GM18873 (cell line): ENCODE results near the gene PTPN14.

ENCODE experiments used
- ATAC-seq: cut with Tn5 transposase; IDR thresholded peaks from one replicate; pipeline ENCODE4 v1.9.1; 2021; ENCODE audit warnings: mild to moderate bottlenecking, moderate library complexity, moderate number of reproducible peaks; ENCODE audit not compliant: unreplicated experiment, low FRiP score

PTPN14 gene

DNA sequence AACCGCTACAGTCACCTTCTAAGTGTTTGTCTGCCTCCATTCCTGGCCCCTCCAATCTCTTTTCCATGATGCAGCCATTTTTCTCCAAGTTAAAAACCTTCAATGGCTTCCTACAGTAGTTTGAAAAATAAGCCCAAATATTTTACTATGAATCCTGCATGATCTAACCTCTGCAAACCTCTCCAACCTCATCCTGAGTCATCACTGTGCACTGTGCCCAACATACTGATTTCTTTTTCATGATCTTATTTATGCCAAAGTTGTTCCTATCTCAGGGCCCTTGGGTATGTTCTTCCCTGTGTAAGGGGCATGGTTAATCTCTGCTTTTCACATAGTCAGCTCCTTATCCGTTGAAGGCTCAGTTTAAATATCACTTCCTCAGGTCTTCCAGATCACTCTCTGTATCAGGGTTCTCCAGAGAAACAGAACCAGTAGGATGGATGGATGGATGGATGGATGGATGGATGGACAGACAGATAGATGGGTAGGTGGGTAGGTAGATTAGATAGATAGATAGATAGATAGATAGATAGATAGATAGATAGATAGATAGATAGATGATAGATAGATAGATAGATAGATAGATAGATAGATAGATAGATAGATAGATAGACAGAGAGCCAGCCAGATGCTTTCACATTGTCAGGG, 18.1 kb upstream of the PTPN14 start:
- ATAC-seq = no peak

DNA sequence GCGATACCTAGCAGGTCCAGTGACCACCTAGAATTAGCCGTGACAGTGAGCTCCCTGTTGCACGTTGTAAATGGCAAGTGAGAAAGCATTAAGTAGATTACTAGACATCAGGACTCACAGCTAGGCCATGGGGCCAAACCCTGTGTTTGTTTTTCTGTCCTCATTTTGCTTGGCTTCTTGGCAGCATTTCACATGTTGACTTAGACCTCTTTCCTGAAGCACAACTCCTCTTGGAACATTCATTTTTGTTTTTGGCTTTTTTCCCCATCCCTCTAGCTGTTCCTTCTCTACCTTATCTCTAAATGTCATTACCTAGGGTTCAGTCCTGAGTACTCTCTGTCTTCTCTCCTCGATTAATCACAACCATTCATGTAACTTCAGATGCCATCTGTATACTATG, 16.9 kb upstream of the PTPN14 start:
- ATAC-seq = no peak

DNA sequence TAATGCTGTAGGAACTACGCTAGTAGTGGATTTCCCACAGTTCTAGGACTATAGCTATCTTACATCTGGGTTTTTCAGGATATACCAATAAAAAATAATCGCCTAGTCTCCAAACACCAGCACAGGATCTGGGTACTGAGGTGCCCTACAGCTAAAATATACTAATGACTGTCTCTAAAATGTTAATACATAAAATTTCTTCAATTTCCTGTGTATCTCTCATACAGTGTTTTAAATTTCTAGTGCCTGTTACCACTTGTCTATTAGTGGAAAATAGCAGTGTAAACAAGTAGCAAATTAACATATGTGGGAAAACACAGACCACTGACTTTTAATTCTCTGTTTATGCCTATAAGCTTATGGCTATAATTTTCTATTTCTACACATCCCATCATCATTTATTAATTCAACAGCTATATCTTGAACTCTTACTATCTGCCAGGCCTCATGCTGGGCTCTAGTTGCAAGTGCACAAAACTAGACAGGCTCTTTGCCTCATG, 16.1 kb upstream of the PTPN14 start:
- ATAC-seq = no peak

DNA sequence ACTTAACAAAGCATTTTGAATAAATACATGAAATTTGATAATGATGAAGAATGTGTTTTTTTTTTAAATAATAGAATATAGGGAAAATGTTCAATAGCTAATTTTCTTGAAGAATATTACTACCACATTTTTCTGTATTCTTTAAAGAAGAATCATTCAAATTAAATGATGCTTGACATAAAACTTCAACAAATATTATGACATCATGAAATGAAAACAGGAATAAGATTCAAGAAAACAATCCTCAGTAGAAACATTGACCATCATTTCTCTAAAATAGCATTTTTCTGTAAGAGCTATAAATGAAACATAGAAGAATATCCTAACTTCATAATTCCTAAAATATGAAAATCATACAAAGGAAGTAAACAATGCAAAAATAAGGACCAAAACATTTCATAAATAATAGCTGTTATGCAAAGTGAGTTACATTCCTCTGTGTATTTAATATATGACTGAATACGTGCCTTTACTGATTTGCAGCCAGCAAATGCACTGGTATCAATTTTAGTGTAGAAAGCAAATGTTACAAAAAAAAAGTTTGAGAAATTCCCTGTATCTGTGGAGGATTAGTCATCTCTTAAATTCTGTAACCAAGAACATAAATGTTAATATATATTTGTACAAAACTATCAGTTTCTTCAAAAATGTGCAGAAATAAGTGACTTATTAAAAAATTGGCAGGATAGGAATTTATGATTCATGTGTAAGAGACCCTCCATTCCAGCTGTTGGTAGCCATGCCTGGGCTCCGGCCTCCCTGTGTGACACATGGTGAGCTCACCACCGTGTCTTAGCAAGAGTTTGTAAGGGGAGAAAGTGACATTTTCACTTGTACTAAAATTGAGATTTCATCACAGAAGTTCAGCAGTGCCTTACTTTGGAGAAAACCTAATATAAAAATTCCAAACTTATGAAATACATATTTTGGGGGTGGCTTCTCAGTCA, 15.0 kb upstream of the PTPN14 start:
- ATAC-seq = no peak

DNA sequence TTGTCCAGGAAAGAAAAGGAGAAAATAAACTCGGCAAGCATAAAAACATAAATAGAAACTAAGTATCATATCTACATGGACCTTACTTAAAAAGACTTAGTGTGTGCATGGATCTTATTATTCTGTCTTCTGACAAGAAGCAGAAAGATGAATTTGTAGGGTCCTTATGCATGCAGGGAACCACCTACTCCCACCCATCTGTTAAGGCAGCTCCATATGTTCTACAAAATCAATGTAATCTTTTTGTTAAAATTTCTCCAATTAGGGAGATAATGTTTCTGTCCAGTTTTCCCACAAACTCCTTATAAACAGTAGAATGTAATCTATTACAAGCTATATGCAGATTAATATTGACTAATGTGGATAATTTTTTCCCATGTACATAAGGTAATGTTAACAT, 13.9 kb upstream of the PTPN14 start:
- ATAC-seq = no peak

DNA sequence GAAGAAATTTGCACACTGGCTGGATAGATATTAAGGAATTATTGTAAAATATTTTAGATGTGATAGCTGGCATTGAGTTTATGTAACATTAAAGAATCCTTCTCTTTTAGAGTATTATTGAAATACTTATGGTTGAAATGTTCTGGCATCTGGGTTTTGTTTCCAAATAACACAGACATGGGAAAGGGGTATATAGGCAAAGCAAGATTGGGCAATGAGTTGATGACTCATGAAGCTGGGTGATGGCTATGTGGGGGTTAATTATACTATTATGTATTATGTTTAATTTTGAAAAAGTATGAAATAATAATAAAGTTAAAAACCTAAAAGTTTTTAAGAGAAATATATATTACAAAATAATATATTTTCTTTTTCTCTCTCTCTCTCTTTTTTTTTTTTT, 12.5 kb upstream of the PTPN14 start:
- ATAC-seq = no peak

DNA sequence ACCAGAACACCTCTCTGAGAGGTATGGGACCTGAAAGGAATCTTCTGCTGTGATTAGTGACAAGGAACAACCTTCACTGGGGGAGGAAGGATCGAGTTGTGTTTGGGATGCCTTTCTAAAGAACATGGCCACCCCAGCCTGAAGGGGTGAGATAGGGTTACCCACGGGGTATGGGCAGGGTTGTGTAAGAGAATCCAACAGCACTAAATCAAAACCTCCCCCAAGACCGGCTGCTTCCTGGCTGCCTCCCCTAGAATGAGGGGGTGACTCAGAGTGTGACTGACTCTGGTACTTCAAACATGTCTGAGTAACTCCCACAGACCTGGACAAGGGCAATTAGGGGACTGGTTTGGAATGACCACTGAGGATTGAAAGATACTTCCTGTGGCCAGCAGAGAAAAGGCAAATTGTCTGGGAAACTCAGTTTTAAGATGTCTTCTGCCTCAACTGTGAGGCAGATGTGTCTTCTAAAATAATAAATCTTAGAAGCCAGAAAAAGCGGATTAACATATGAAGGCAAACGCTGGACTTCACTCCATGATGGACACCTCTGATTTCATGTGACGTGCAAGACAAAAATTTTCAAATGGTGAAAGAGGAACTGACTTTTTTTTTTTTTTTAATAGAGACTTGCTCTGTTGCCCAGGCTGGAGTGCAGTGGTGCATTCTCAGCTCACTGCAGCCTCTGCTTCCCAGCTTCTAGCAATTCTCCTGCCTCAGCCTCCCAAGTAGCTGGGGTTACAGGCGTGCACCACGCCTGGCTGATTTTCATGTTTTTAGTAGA, 6.7 kb upstream of the PTPN14 start:
- ATAC-seq = no peak

DNA sequence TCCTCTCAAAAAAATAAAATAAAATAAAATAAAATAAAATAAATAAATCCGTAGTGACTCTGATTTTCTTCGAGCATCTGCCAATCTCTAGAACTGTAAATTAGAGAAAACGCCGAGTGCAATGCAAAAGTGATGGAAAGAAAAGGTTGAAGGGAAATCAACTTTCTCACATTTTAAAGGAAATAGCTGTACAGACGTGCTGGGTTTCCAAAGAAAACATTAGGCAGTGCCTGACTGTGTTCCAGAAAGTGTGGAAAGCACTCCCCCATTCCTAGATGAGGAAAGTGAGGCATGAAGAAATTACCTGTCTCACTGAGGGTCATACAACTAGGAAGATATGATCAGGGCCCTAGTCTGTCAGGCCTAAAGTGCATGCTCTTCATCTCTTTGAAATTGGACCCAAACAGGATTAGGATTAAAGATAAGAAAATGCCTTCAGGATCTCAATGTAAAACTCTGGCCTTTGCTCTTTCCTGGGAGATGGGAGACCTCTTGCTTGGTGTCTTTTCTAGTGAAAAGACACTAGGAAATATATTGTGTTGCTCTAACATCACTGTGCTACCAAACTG, 1.8 kb upstream of the PTPN14 start:
- ATAC-seq = no peak

DNA sequence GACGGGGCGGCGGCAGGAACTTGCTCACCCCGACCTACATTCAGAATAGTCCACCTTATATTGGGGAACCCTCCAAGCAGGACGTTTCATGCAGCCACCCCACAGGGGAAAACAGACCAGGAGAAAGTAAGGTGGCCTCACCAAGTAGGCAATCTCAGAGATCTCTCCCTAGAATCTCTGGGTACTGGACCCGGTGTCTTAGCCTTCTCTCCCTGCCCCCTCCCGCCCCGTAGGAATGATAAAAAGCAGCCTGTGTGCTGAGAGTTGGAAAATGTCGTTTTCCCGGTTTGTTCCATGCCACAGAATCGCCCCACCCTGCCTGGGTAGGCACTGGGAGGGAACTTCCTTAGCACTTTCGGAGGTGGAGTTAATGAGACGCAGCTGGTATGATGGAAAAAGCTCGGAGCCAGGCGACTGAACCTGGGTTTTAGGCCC, 789 bp upstream of the PTPN14 start:
- ATAC-seq = no peak

DNA sequence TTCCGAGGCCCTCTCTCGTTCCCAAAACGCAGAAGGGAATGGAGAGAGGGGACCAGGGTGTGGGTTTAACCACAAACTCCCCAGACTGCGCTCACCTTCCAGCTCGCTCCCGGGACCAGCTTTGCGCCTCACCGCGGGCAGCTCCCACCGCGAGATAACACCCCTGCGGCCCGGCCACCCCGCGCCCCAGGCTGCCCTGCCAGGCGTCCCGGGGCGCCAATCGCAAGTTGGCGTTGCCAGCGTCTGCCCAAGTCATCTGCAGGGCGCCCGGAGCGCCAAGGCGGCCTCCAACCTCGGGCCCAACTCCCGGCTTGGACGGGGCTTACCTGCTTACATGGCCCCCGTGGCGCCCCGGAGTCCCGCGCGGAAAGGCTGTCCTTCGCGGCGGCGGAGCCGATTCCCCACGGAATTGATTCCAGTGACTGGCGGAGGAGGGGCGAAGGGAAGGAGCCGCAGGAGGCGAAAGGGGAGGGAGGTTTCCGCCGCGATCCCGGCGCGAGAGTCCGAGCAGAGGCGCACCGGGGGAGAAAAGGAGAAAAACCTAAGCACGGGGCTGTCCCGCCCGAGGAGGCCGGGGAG, 456 bp downstream of the PTPN14 start:
- no peak for ATAC-seq

DNA sequence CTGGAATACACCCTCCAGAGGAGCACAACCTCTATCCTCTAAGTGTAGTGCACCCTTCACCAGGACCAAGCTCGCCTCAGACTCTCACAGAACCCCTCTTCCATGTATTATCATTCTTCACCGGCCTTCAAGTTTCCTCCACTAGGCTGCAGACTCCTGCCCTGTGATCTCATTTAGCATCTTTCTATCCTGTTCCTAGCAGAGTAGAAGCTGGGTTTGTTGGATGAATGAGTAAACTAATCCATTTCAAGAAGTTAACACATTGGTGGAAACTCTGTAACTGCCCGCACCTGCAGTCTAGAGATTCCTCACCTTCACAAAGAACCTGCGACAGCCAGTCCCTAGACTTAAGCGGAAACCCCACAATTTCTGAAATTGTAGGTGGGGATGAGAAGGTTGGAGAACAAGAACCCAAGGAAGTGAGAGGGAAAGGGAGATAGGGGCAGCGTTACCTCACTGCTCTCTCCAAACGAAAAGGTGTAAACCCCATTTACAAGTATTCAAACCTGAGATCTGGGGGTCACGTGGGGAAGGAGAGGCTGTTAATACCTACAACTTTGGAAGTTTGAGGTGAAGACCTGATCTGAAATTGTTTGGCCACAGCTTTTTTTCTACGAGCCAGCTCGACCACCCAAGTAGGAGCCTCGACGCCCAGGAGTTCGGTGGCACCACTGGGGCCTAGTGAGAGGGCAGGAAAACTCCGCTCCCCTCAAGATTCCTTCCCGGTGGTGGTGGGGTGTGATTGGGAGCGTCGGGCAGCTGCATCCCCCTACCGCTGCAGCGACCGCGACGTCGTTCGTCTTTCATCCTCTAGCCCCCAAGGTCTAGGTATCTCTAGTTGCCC, 1.2 kb downstream of the PTPN14 start:
- ATAC-seq = no peak

DNA sequence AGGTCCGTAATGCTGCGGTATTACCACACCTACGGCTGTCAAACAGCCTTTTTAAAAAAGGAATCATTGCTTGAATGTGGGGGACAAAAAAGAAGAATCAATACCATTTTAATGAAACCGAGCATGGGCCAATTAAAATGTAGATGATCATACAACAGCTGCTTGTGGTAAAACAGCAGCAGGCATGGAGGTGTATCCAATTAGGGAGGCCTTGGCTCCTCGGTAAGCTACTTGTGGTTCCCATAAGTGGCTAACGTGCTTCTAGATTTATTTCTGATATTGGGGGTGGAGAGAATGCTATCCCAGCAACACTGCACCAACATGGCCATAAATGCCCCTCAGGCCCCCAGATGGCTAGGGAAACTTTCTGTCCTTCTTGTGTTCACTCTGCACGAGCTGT, 1.8 kb downstream of the PTPN14 start:
- no peak for ATAC-seq

DNA sequence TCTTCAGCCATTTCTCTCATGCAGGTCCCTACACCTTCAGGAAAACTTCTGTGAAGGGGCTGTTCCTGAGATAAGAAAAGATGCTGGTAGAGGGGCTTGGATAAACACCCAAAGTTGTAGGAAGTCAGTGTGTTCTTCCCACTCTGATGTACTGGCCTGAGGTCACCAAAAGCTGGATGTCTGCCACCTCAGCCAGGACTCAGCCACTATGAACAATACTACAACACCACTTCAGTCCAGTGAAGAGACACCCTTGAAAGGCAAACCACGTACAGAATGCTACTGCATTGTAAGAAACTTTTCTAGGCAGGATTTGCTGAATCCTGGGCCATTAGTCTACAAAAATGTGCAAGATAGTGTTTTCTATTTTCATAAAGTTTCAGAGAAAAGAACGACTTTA, 2.4 kb downstream of the PTPN14 start:
- no peak for ATAC-seq

DNA sequence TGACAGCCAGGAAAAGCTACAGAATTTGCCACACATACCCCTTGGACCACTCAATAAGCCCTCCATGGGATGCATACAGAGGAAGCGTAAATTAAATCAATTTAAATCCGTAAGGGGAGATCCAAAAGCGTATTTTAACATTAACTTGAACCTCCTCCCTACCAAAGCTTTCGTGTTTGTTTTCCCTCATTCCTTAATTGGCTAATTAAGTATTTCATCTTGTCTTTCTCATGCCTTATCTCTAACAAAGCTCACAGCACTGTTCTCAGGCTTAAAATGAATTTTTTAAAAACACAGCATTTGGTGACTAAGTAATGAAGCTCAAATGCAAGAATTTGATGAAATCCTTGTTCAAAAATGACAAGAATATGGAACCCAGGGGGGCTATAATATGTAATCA, 3.1 kb downstream of the PTPN14 start:
- no peak for ATAC-seq

DNA sequence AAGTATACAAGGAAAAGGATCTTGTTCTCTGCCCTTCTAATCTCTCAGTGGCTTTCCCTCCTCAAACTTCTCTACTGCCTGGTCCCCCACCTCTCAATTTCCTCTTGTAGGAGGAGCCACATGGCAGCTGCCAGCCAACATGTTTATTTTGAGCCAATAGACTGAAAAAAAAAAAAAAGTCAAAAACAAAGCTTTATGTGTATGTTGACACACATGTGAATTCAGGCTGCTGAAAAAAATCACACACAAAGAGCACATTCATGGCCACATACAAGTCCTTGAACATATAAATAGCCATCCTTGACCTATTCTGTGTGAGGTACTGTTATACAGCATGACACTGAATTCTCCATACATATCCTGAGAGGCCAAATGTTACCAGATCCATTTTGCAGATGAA, 3.7 kb downstream of the PTPN14 start:
- ATAC-seq = no peak

DNA sequence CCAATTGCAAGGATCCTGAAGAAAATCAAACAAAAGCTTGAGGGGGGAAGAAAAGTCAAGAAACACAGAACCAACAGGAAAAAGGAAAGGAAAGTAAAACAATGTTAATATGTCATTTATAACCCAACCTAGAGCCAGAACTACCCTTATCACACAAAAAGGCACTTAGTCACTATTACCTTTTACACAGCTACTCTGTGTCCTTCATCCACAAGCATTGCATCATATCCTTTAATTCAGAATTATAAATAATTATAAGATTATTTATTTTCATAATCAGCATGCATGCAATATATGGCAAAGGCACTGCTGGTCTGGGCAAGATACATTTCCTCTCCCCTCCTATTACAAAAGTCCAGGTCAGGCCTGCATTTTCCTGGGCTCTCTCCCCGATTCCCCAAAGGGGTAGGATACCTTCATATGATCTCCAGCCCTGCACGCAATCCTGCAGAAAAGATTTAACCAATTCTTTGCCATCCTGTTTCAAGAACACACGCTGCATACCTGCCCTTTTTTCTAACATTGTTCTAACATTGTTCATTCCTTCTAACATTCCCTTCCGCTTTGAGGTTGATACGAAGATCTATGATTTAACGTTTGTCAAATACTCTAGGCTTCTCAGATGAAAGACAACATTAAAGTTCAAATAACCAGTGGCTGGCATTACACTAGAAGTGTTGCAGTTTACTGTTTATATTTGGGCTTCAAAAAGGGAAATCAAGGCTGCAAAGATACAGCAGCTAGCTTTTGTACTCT, 4.3 kb downstream of the PTPN14 start:
- no peak for ATAC-seq

DNA sequence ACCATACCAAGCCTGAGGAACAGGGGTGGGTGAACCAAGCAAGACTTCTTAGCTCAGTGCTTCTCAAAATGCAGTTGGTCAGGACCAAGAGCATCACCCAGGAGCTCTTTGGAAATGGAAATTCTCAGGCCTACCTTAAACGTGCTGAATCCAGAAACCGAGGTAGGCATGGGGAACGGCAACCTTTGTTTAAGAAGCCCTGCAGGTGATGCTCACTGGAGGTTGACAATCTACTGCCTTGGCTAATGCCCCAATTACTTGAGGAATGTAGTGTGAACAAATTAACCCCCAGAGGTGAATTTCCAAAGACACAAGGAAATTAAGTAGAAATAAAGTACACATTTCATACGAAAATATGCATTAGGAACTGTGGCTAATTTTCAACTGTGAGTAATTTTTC, 5.3 kb downstream of the PTPN14 start:
- ATAC-seq = no peak

DNA sequence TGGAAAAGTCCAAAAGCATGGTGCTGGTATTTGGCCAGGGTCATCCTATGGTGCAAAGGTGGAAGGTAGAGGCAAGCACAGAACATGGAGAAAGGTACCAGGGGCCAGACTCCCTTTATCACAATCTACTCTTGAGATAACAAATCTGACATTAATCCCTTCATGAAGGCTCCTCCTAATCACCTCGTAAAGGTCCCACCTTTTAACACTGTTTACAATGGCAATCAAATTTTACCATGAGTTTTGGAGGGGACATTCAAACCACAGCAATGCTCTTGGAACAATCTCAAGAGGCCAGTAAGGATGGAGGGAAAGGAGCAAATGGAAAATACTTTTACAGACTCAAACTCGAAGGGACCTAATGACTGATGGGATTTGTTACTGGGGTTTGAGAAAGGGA, 6.1 kb downstream of the PTPN14 start:
- no peak for ATAC-seq

DNA sequence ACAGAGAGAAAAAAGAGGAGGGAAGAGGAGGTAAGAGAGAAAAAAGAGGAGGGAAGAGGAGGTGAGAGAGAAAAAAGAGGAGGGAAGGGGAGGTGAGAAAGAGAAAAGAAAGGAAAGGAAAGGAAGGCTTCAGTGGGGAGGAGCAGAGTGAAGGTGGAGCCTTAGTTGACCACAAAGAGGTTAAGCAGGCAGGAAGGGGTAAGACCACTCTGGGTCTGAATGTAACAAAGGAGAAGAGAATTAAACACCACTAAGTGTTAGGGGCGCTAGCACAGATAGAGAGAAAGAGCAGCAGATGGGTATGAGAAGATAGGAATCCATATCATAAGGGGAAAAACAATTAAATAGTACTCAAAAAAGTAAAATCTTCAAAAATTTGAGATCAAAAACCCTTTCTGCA, 6.6 kb downstream of the PTPN14 start:
- no peak for ATAC-seq
